Measurements from ENCODE around the gene KCNE1.

- TF ChIP-seq, protein P1, sequence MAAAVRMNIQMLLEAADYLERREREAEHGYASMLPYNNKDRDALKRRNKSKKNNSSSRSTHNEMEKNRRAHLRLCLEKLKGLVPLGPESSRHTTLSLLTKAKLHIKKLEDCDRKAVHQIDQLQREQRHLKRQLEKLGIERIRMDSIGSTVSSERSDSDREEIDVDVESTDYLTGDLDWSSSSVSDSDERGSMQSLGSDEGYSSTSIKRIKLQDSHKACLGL (CRISPR knock-in tag; IDR thresholded peaks at IDR 0.05) = no peak
- TF ChIP-seq NCOA2 (CRISPR knock-in tag; IDR thresholded peaks at IDR 0.05) = no peak
- TF ChIP-seq ZSCAN30 (CRISPR knock-in tag; IDR thresholded peaks at IDR 0.05) = no peak
- no peak for TF ChIP-seq JUND (CRISPR knock-in tag; IDR thresholded peaks at IDR 0.05)
- TF ChIP-seq CHD2 (IDR thresholded peaks at IDR 0.05; ENCODE audit: low read depth, low read length) = no peak
- no peak for TF ChIP-seq YY1 (IDR thresholded peaks at IDR 0.05; ENCODE audit: insufficient read depth, insufficient replicate concordance, low read depth, low read length)
- no peak for TF ChIP-seq ZFP41 (CRISPR knock-in tag; IDR thresholded peaks at IDR 0.05; ENCODE audit: borderline replicate concordance)
- TF ChIP-seq, protein P2, sequence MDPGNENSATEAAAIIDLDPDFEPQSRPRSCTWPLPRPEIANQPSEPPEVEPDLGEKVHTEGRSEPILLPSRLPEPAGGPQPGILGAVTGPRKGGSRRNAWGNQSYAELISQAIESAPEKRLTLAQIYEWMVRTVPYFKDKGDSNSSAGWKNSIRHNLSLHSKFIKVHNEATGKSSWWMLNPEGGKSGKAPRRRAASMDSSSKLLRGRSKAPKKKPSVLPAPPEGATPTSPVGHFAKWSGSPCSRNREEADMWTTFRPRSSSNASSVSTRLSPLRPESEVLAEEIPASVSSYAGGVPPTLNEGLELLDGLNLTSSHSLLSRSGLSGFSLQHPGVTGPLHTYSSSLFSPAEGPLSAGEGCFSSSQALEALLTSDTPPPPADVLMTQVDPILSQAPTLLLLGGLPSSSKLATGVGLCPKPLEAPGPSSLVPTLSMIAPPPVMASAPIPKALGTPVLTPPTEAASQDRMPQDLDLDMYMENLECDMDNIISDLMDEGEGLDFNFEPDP (CRISPR knock-in tag; conservative IDR thresholded peaks at IDR 0.05) = no peak
- no peak for TF ChIP-seq FOXA1 (IDR thresholded peaks at IDR 0.05)
- TF ChIP-seq FOXA1 (CRISPR knock-in tag; IDR thresholded peaks at IDR 0.05) = no peak
- no peak for TF ChIP-seq EZH2 (conservative IDR thresholded peaks at IDR 0.05; ENCODE audit: low read depth, low read length)
- TF ChIP-seq CBX1 (IDR thresholded peaks at IDR 0.05; ENCODE audit: low read depth) = no peak
- TF ChIP-seq CTCF (CRISPR knock-in tag; IDR thresholded peaks at IDR 0.05) = peak; percentile 71
Observed at GRCh38 chr21:34544032-34544496, 32.1 kb upstream of the KCNE1 start.
